GM21723 (cell line): ENCODE results near the gene ZNF184.
"Not testable (repeated sequence)": the region's sequence is repeated elsewhere in the genome, so short reads cannot be mapped to it uniquely, and the experiment has no call there.

Experiments used
- ATAC-seq: cut with Tn5 transposase; IDR thresholded peaks from one replicate; pipeline ENCODE4 v1.9.1; 2021; ENCODE audit warnings: mild to moderate bottlenecking, moderate library complexity; ENCODE audit not compliant: unreplicated experiment

The ZNF184 gene

DNA sequence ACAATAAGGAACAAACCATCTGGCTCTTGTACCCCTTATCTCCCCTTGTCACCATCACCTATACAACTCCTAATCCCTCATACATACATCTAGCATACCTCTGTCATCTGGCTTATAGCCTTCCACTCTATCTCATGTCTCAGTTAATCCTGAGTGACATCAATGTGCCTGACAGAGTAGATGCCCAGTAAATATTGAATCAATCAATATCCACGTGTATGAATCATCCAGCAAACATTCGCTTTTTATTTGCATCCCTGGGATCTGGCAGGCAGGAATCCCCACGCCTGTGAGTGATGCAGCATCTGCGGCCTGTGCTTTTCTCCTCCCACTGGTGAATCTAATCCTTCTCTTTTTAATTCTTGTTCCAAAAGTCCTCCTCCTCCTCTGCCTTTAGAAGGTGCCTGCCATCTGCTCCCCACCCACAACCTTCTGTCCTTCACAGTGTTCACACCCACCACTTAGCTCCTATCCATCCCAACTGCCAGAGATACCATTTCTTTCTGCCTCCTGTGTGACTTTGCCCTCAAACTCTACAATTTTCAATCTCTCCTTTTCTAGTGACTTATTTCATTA lies 46.8 kb downstream of the ZNF184 start:
- ATAC-seq, result no peak

DNA sequence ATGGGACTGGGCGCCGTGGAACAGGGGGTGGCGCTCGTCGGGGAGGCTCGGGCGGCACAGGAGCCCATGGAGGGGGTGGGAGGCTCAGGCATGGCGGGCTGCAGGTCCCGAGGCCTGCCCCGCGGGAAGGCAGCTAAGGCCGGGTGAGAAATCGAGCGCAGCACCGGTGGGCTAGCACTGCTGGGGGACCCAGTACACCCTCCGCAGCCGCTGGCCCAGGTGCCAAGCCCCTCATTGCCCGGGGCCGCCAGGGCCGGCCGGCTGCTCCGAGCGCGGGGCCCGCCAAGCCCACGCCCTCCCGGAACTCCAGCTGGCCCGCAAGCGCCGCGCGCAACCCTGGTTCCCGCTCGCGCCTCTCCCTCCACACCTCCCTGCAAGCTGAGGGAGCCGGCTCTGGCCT lies 48.1 kb downstream of the ZNF184 start:
- not testable (repeated sequence) for ATAC-seq

DNA sequence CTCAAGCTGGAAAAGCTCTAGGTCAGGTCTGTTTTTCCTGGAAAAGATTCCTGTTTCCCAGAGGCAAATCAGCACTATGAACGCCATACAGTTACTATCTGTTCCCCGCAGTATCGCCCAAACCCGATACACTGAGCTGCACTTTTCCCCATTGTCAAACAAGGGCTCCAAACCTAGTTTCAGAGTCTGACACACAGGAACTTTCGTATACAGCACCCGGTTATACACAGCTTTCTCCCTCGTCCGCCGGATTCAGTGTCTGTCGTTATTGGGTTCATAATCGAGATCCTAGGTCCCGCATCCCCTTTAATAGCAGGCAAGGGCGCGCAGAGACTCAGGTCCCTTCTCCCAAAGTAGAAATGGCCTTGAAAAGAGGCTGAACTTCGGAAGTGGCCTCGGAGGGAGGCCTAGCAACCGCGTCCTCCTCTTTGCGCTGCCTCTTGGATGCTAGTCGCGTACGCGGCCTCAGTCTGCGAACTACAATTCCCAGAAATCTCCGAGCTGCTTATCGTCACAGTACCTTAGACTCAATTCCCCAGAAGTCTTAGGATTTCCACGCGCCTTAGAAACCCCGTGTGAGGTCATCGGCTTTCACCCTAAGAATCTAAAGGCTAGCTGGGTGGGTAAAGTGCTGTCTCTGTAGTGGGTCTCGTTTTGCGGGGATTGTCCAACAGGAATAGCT lies 50.1 kb downstream of the ZNF184 start:
- ATAC-seq, result no peak

DNA sequence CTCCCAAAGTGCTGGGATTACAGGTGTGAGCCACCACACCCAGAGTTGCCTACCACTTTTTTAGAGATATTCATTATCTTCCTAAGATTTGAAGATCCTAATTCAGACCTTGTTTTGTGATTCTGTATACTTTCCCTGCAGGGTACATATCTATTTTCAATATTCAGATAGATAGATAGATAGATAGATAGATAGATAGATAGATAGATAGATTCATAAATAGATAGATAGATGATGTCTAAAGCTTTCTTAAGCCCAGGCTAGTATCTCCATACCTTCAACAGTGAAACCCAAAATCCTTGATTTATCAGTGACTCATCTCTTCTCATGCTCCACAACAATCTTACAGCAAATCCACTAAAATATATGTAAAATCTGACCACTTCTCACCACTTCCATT lies 53.5 kb downstream of the ZNF184 start:
- ATAC-seq, result no peak

DNA sequence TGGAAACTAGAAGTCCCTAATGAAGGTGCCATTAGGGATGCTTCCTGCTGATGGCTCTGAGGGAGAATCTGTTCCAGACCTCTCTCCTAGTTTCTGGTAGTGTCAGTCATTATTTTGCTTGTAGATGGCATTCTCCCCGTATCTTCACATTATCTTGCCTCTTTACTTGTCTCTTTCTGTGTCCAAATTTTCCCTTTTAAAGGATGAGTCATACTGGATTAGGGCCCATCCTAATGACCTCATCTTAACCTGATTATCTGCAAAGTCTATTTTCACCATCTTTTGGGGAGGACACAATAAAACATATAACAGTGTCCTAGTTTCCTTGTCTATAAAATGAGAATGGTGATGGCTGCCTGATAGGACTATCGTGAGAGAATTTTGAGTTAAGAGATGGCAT lies 57.0 kb downstream of the ZNF184 start:
- no peak for ATAC-seq

DNA sequence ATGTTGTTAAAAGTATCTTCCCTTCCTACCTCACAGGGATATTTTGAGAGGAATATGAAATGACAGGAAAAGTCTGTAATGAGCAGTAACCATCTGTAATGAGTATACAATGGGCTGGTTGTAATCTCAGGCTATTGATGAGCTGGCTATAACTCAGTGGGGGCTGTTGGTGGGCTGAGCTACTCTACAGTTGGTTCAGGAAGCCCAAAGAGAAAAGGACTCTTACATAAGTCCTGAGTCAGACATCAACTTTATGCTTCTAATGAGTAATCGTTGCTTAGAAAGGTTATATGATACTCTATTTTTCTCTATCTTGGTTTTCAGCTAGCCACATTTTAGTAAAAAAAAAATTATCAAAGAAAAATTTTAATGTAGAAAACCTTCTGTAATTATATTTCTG lies 57.9 kb downstream of the ZNF184 start:
- ATAC-seq, result no peak

DNA sequence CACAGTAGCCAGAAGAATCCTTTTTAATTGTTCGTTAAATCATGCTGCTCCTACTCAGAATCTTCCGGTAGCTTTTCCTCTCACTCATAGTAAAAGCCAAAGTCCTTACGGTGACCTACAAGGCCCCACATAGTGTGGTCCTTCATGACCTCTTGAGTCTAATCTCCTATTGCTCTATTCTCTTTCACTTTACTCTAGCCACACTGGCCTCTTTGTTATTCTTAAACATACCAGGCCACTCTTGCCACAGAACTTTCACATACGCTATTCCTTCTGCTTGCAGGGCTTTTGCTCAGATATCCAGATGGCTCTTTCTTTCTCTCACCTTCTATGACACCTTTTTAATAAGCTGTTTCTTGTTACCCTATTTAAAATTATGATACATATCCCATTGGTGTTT lies 58.6 kb downstream of the ZNF184 start:
- ATAC-seq, result no peak

DNA sequence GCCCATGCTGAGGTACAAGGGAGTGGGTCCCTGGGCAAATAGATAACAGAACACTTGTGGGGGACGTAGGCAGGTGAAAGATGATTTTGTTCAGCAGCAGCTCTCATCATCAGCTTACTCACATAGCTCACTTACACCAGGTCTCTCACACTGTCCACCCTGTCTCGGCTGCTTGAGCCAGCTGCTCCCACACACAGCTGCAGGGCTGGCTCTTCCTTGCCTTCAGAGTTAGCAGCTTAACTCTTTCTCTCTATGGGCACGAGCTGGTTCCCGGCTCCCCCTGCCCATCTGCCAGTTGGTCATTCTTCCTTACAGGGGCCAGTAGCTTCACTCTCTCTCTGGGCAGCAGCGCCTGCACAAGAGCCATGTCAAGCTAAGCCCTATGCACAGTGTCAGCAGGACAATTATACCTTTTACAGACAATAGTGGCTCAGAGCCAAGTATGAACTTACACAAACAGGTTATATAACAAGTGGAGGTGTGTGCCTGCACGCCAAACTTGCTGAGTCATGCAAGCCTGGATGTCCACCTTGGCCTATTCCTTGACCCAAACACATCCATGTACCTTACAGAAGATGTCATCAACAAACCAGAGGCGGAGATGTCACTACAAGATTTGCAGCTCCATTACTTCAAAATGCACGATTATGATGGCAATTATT lies 65.6 kb downstream of the ZNF184 start:
- ATAC-seq, result no peak

DNA sequence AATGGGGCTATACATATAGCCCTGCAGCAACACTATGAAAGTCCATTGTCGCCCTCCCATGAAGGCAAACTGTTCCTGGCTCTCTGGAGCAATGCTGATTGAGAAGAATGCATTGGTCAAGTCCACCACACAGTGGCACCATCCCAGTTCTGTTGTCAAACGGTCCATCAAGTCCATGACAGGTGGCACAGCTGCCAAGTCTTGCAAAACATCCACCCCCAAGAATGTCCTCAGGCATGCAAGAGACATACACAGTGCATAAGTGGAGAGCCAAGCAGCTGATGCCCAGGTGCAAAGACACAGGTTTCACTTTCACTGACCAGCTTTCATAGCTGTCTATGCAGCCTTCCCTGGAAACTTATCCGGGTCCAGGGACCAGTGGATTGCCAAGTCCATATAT lies 66.8 kb downstream of the ZNF184 start:
- no peak for ATAC-seq

DNA sequence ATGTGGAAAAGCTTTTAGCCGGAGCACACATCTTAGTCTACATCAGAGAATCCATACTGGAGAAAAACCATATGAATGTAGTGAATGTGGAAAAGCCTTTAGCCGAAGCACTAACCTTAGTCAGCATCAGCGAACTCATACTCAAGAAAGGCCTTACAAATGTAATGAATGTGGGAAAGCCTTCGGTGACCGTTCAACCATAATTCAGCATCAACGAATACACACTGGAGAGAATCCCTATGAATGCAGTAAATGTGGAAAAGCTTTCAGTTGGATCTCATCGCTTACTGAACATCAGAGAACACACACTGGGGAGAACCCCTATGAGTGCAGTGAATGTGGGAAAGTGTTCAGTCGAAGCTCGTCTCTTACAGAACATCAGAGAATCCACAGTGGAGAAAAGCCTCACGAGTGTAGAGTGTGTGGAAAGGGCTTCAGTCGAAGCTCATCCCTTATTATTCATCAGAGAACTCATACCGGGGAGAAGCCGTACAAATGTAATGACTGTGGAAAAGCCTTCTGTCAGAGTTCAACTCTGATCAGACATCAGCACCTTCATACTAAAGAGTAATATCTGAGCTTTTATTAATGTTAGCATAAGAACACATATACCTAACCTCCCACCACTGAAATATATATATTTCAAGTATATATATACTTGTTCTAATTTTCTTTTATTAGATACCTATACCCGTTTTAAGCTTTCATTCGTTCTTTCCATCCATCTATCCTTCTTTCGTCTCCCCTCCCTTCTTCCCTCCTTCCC lies 71.8 kb downstream of the ZNF184 start:
- ATAC-seq, result no peak
